Measurements from ENCODE around the gene EI24.

EI24 gene

GRCh38 chr11:125579811-125580210 is 10.5 kb downstream of the EI24 start:
- no peak overlapping the region for H3K27ac ChIP-seq (ENCODE audit: low read length)
- TF ChIP-seq CTCF (IDR thresholded peaks at IDR 0.05; ENCODE audit: borderline replicate concordance, extremely low read depth, low read length, poor library complexity, severe bottlenecking) (no peak), EZH2 (IDR thresholded peaks at IDR 0.05; ENCODE audit: borderline replicate concordance, low read depth, low read length, severe bottlenecking) (no peak)
- no peak overlapping the region for H3K4me2 ChIP-seq (ENCODE audit: insufficient read depth, low read length)
- ATAC-seq (ENCODE audit: insufficient read depth, low read depth): no peak
- no peaks in the 10 kb centered on the region for H3K9me3 ChIP-seq (ENCODE audit: insufficient read depth, low read length, severe bottlenecking)
- no peak overlapping the region for H3K4me3 ChIP-seq (ENCODE audit: low read depth in 1 of 2, low read length in 2 of 2)
- no peak for DNase-seq
- no peaks in the 10 kb centered on the region; the same call in 1 of the 2 replicates for H4K20me1 ChIP-seq (ENCODE audit: insufficient read depth, low read length)
- H3K79me2 ChIP-seq (ENCODE audit: insufficient read depth, low read length): no peaks in the 10 kb centered on the region
- H3K4me1 ChIP-seq (ENCODE audit: insufficient read depth, low read length): no peaks in the 10 kb centered on the region
- no peak overlapping the region for H2AFZ ChIP-seq (ENCODE audit: low read depth, low read length)
- H3K9ac ChIP-seq (ENCODE audit: low read depth, low read length): no peak overlapping the region
- peaks cover 91% of the 10 kb centered on the region for H3K36me3 ChIP-seq (ENCODE audit: insufficient read depth, low read length)
- H3K27me3 ChIP-seq (ENCODE audit: insufficient read depth, low read length, poor library complexity): no peaks in the 10 kb centered on the region

GRCh38 chr11:125583496-125583895 is 14.2 kb downstream of the EI24 start:
- Histone ChIP-seq H3K4me3 (ENCODE audit: low read depth in 1 of 2, low read length in 2 of 2) (no peak overlapping the region), H3K79me2 (ENCODE audit: insufficient read depth, low read length) (no peaks in the 10 kb centered on the region), H3K36me3 (ENCODE audit: insufficient read depth, low read length) (peaks cover 55% of the 10 kb centered on the region), H3K9ac (ENCODE audit: low read depth, low read length) (no peak overlapping the region), H3K27ac (ENCODE audit: low read length) (no peak overlapping the region), H2AFZ (ENCODE audit: low read depth, low read length) (no peak overlapping the region), H3K4me1 (ENCODE audit: insufficient read depth, low read length) (no peaks in the 10 kb centered on the region), H4K20me1 (ENCODE audit: insufficient read depth, low read length) (no peaks in the 10 kb centered on the region; the same call in 1 of the 2 replicates), H3K9me3 (ENCODE audit: insufficient read depth, low read length, severe bottlenecking) (no peaks in the 10 kb centered on the region), H3K27me3 (ENCODE audit: insufficient read depth, low read length, poor library complexity) (no peaks in the 10 kb centered on the region), H3K4me2 (ENCODE audit: insufficient read depth, low read length) (no peak overlapping the region)
- DNase-seq: no peak
- no peak for ATAC-seq (ENCODE audit: insufficient read depth, low read depth)
- TF ChIP-seq CTCF (IDR thresholded peaks at IDR 0.05; ENCODE audit: borderline replicate concordance, extremely low read depth, low read length, poor library complexity, severe bottlenecking) (no peak), EZH2 (IDR thresholded peaks at IDR 0.05; ENCODE audit: borderline replicate concordance, low read depth, low read length, severe bottlenecking) (no peak)

- Histone ChIP-seq H2AFZ (ENCODE audit: low read depth, low read length) (no peak overlapping the region), H4K20me1 (ENCODE audit: insufficient read depth, low read length) (no peaks in the 10 kb centered on the region; the same call in 1 of the 2 replicates), H3K27ac (ENCODE audit: low read length) (no peak overlapping the region), H3K4me2 (ENCODE audit: insufficient read depth, low read length) (no peak overlapping the region), H3K9ac (ENCODE audit: low read depth, low read length) (no peak overlapping the region), H3K9me3 (ENCODE audit: insufficient read depth, low read length, severe bottlenecking) (no peaks in the 10 kb centered on the region), H3K36me3 (ENCODE audit: insufficient read depth, low read length) (peaks cover 37% of the 10 kb centered on the region), H3K79me2 (ENCODE audit: insufficient read depth, low read length) (no peaks in the 10 kb centered on the region), H3K4me1 (ENCODE audit: insufficient read depth, low read length) (no peaks in the 10 kb centered on the region), H3K4me3 (ENCODE audit: low read depth in 1 of 2, low read length in 2 of 2) (no peak overlapping the region), H3K27me3 (ENCODE audit: insufficient read depth, low read length, poor library complexity) (no peaks in the 10 kb centered on the region)
- TF ChIP-seq CTCF (IDR thresholded peaks at IDR 0.05; ENCODE audit: borderline replicate concordance, extremely low read depth, low read length, poor library complexity, severe bottlenecking) (no peak), EZH2 (IDR thresholded peaks at IDR 0.05; ENCODE audit: borderline replicate concordance, low read depth, low read length, severe bottlenecking) (no peak)
- DNase-seq (no peak), ATAC-seq (ENCODE audit: insufficient read depth, low read depth) (no peak)
These were observed 16.2 kb downstream of the EI24 start for GRCh38 chr11:125585487-125585886.

GRCh38 chr11:125586623-125587022 is 17.3 kb downstream of the EI24 start:
- Histone ChIP-seq H3K36me3 (ENCODE audit: insufficient read depth, low read length) (peaks cover 28% of the 10 kb centered on the region), H3K9ac (ENCODE audit: low read depth, low read length) (no peak overlapping the region), H3K79me2 (ENCODE audit: insufficient read depth, low read length) (peaks cover 4% of the 10 kb centered on the region), H3K9me3 (ENCODE audit: insufficient read depth, low read length, severe bottlenecking) (no peaks in the 10 kb centered on the region), H3K4me1 (ENCODE audit: insufficient read depth, low read length) (peaks cover 7% of the 10 kb centered on the region), H2AFZ (ENCODE audit: low read depth, low read length) (no peak overlapping the region), H3K27ac (ENCODE audit: low read length) (no peak overlapping the region), H3K4me2 (ENCODE audit: insufficient read depth, low read length) (no peak overlapping the region), H3K27me3 (ENCODE audit: insufficient read depth, low read length, poor library complexity) (no peaks in the 10 kb centered on the region), H3K4me3 (ENCODE audit: low read depth in 1 of 2, low read length in 2 of 2) (no peak overlapping the region), H4K20me1 (ENCODE audit: insufficient read depth, low read length) (no peaks in the 10 kb centered on the region; the same call in 1 of the 2 replicates)
- no peak for TF ChIP-seq EZH2 (IDR thresholded peaks at IDR 0.05; ENCODE audit: borderline replicate concordance, low read depth, low read length, severe bottlenecking)
- no peak for DNase-seq
- no peak for ATAC-seq (ENCODE audit: insufficient read depth, low read depth)
